ENCODE results near the gene SNTG2. TPM values are rescaled to one million over a fixed set of nuclear protein-coding genes. Genes with fewer than 3 reads are reported as not detected.

Gene SNTG2
- total RNA-seq, 1 donor = not detected

- DNase-seq (ENCODE audit: low read depth in 2 of 3, low spot score in 2 of 3) = no peak
Measured at GRCh38 chr2:926259-926793, 24.3 kb upstream of the SNTG2 start.

DNA sequence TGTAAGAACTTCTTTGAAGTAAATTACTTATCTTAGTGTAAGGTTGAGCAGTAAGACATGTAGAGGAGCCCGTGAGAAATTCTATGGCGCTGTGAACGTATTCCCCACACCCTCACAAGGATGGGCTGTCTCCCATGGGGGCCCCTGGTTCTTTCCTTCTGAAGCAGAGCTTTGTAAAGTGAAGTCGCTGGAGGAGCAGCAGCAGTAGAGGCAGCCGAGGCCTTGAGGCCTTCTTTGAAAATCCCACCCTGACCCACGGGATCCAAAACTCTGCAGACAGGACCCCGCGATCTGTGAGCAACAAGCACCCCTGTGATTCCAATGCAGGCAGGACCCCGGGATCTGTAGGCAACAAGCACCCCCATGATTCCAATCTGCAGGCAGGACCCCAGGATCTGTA is 23.8 kb upstream of the SNTG2 start:
- no peak for DNase-seq (ENCODE audit: low read depth in 2 of 3, low spot score in 2 of 3)

DNA sequence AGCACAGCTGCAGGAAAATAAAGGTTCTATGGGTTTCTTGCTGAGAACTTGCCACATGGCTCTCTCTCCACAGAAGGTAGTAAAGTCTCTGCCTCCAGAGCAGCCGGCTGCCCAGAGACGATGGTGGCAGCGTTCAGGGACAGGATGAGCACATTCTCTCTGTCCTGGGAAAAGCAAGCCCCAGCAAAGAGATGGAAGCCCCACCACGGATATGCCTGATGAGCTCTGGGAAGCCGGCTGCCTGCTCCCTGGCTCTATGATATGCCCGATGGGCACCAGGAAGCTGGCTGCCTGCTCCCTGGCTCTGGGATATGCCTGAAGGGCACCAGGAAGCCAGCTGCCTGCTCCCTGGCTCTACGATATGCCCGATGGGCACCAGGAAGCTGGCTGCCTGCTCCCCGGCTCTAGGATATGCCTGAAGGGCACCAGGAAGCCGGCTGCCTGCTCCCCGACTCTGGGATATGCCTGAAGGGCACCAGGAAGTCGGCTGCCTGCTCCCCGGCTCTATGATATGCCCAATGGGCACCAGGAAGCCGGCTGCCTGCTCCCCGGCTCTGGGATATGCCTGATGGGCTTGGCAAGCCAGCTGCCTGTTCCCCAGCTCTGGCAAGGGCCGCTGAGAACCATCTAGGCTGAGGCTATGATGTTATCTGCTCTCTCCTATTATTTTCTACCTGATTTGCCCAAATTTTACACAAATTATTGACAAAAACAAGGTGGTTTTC is 21.5 kb upstream of the SNTG2 start:
- DNase-seq (ENCODE audit: low read depth in 2 of 3, low spot score in 2 of 3) = no peak

GRCh38 chr2:929925-930324 is 20.7 kb upstream of the SNTG2 start:
- no peak for DNase-seq (ENCODE audit: low read depth in 2 of 3, low spot score in 2 of 3)

DNA sequence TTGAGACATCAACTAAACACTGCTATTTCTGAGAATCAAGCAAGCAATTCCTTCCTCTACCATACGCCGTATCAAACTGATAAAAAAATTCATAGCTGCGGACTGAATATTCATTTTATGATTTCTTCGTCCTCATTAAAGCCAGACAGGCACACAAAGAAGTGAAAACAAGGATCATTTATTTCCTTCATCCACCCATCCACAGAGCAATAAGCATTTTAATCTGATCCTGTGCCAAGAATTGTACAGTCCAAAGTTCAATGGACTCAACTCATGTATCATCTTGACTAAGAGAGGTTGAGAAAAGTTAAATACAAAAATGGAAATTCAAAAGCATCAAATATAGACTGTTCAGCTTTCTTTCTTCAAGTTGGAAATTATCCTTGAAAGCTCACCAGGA is 19.7 kb upstream of the SNTG2 start:
- no peak for DNase-seq (ENCODE audit: low read depth in 2 of 3, low spot score in 2 of 3)

DNA sequence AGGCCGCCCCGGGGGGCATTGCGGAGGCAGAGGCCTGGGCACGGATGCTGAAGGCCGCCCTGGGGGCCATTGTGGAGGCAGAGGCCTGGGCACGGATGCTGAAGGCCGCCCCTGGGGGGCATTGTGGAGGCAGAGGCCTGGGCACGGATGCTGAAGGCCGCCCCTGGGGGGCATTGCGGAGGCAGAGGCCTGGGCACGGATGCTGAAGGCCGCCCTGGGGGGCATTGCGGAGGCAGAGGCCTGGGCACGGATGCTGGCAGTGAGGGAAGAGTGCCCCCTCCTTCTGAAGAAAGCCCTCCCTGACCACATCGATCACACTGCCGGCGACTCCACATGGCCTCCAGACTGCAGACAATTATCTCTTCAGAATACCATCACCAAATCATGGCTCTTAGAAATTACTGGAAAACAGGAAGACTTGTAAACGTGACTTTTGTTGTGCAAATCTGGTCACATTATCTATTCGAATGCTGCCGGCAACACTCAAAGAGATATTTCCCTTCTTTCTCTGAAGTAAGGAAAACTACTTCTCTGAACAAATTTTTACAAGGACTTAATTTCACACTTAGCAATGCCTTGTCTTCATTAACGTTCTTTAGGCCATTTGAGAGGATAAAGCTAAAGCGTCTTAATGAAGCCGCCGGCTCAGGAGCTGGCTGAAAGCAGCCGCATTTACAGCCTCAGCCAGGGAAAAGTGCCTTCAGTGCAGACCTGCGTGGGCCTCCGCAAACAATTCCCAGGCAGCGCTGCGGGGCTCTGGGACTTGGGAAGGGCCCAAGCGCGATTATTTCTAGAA is 18.1 kb upstream of the SNTG2 start:
- no peak for DNase-seq (ENCODE audit: low read depth in 2 of 3, low spot score in 2 of 3)

- no peak for DNase-seq (ENCODE audit: low read depth in 2 of 3, low spot score in 2 of 3)
Measured at GRCh38 chr2:933734-934295, 16.8 kb upstream of the SNTG2 start.

DNA sequence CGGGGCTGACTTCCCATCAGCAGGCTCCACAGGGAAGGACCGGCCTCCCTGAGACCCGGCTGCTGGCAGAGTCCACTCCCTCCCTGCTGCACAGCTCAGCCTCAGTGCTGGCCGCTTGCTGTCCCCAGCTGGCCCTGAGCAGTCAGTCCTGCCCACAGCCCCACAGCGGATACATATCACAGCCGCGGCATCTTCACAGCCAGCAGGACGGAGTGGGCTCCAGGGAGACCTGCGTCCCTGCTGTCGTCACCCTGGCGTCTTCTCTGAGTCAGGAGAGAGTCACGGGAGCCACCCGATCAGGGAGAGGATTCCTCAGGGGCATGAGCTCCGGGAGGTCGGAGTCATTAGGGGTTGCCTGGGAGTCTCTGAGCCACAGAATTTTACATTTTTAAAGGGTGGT is 13.1 kb upstream of the SNTG2 start:
- no peak for DNase-seq (ENCODE audit: low read depth in 2 of 3, low spot score in 2 of 3)

GRCh38 chr2:938181-939005 is 12.3 kb upstream of the SNTG2 start:
- no peak for DNase-seq (ENCODE audit: low read depth in 2 of 3, low spot score in 2 of 3)

DNA sequence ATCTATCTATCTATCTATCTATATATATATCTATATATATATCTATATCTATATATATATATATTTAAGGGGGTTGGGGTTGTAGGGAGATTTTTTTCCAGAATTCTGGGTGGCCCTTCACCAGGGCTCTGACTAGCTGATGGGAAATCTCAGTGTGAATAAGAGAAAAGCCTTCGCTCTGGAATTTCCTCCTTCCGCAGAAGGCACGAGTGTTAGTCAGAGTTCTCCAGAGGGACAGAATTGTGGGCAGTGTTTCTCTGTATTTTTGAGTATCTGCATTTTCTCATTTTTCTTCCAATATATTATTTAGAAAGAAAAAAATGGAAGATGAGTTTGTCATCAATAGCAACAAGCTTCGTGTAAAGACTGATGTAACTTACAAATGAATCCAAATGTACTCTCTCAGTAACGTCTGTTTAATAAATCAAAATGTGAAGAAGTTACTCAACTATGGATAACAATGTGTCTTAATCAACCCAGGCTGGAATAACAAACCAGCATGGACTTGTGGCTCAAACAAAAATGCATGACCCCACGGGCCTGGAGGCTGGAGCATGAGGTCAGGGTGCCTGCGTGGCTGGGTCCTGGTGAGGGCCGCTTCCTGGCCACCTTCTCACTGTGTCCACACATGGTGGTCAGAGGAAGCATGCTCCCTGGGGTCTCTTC is 10.6 kb upstream of the SNTG2 start:
- no peak for DNase-seq (ENCODE audit: low read depth in 2 of 3, low spot score in 2 of 3)

DNA sequence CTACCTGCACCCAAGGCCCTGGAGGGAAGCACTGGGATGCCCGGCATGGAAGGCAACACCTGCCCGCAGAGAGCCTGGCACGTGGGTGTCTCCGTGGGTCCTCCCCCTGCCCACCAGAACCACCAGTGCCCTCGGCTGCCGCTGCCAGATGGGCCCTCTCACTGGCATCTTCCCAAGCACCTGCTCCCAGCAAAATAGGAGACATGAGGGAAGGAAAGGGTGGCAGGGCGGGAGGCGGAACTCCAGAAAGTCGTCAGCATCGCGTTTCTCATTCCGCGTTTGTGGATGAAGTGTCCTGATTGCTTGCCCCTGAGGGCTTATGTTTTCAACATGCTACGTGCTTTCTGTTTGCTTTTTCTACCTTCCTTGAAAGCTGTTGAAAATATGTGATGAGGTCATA is 8.8 kb upstream of the SNTG2 start:
- no peak for DNase-seq (ENCODE audit: low read depth in 2 of 3, low spot score in 2 of 3)

GRCh38 chr2:942775-943460 is 7.7 kb upstream of the SNTG2 start:
- DNase-seq (ENCODE audit: low read depth in 2 of 3, low spot score in 2 of 3) = no peak

- no peak for DNase-seq (ENCODE audit: low read depth in 2 of 3, low spot score in 2 of 3)
Measured at GRCh38 chr2:943461-943797, 7.2 kb upstream of the SNTG2 start.

GRCh38 chr2:943821-944220 is 6.8 kb upstream of the SNTG2 start:
- DNase-seq (ENCODE audit: low read depth in 2 of 3, low spot score in 2 of 3) = no peak

- DNase-seq (ENCODE audit: low read depth in 2 of 3, low spot score in 2 of 3) = no peak
Measured at GRCh38 chr2:944693-945092, 6.0 kb upstream of the SNTG2 start.

DNA sequence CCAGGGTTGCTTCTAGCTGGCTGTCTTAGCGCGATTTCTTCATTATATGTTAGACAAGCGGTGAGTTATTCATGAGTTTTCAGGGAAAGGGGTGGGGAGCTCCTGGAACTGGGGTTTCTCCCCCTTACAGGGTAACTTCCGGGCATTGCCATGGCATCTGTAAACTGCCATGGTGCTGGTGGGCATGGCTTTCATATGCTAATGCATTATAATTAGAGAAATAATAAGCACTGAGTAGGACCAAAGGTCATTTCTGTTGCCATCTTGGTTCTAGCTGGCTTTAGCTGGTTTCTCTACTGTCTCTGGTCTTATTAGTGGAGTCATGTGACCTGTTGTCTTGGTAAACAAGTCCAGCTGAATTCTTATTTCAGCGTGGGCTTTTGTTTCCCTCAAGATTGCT is 5.5 kb upstream of the SNTG2 start:
- no peak for DNase-seq (ENCODE audit: low read depth in 2 of 3, low spot score in 2 of 3)

GRCh38 chr2:946073-946948 is 4.3 kb upstream of the SNTG2 start:
- no peak for DNase-seq (ENCODE audit: low read depth in 2 of 3, low spot score in 2 of 3)

GRCh38 chr2:949384-950079 is 1.1 kb upstream of the SNTG2 start:
- DNase-seq (ENCODE audit: low read depth in 2 of 3, low spot score in 2 of 3) = no peak
